ENCODE results near the gene ZBTB6. TPM values are rescaled to one million over a fixed set of nuclear protein-coding genes. Genes with fewer than 3 reads are reported as not detected.

Gene ZBTB6
- total and polyA plus RNA-seq, 2 of the 8 experiments (the other 6 are each of a cell fraction or from before 2014, with no cell fraction given): 2.0 to 10.0 TPM

- Histone ChIP-seq H3K14ac (ENCODE audit: insufficient read length) (no peak overlapping the region), H3K4me2 (ENCODE audit: insufficient read depth in 1 of 2, low read depth in 2 of 2, low read length in 2 of 2) (no peak overlapping the region), H3K27ac (ENCODE audit: low read depth, low read length) (no peak overlapping the region), H2AFZ (ENCODE audit: low read length) (no peak overlapping the region), H3K9ac (replicated peaks in 1 of 4; ENCODE audit: extremely low read depth in 1 of 4, low read depth in 3 of 4, low read length in 3 of 4) (no peak overlapping the region), H3K4me3 (ENCODE audit: extremely low read depth in 1 of 4, insufficient read depth in 2 of 4, low read depth in 3 of 4, low read length in 4 of 4) (no peak overlapping the region), H3K4me1 (replicated peaks in 1 of 4; ENCODE audit: control insufficient read depth in 3 of 4, insufficient read depth in 4 of 4, low read length in 3 of 4) (peaks cover 0 to 7% (median 4%) of the 10 kb centered on the region in 4 experiments; a peak in 5 of 7 replicates), H3K18ac (ENCODE audit: extremely low read depth, low read length) (no peak overlapping the region), H2BK15ac (ENCODE audit: low read length) (no peak overlapping the region), H3K79me1 (ENCODE audit: low read depth, low read length) (no peaks in the 10 kb centered on the region), H4K91ac (replicated peaks; ENCODE audit: insufficient read length, low read length) (no peak overlapping the region), H3K79me2 (ENCODE audit: control insufficient read depth in 1 of 2, insufficient read depth in 2 of 2, low read length in 2 of 2) (peaks cover 0 to 30% of the 10 kb centered on the region in 2 experiments; a peak in 2 of 4 replicates), H2BK20ac (ENCODE audit: low read length) (no peak overlapping the region), H3K23ac (ENCODE audit: insufficient read length) (no peak overlapping the region), H3K9me3 (ENCODE audit: insufficient read depth in 2 of 2, low read depth in 1 of 2, low read length in 1 of 2) (no peaks in the 10 kb centered on the region), H2BK5ac (ENCODE audit: low read depth, low read length) (no peak overlapping the region), H4K20me1 (replicated peaks in 1 of 2; ENCODE audit: control insufficient read depth in 1 of 2, insufficient read depth in 2 of 2, low read length in 2 of 2) (no peaks in the 10 kb centered on the region), H2AK5ac (ENCODE audit: low read depth, low read length) (no peak overlapping the region), H4K5ac (ENCODE audit: insufficient read length, low read depth, low read length) (no peak overlapping the region), H2BK12ac (ENCODE audit: low read depth, low read length) (no peak overlapping the region), H2BK120ac (replicated peaks; ENCODE audit: low read depth, low read length) (no peak overlapping the region), H3K27me3 (replicated peaks in 1 of 4; ENCODE audit: control insufficient read depth in 3 of 4, extremely low read depth in 1 of 4, insufficient read depth in 3 of 4, low read length in 3 of 4) (no peaks in the 10 kb centered on the region), H3K4ac (replicated peaks; ENCODE audit: insufficient read length, low read depth, low read length) (no peak overlapping the region), H4K8ac (ENCODE audit: extremely low read depth, insufficient read depth, low read length) (no peak overlapping the region), H3K56ac (replicated peaks; ENCODE audit: insufficient read length, low read depth, low read length) (no peak overlapping the region), H3K23me2 (ENCODE audit: low read depth, low read length) (peaks cover 2% of the 10 kb centered on the region), H3K36me3 (ENCODE audit: control insufficient read depth in 2 of 4, insufficient read depth in 4 of 4, low read length in 3 of 4) (peaks cover 2 to 13% (median 7%) of the 10 kb centered on the region in 4 experiments; a peak in 6 of 8 replicates)
- FAIRE-seq: no peak
- WGBS, 2 experiments (ENCODE audit: extremely low coverage in 1 of 2, insufficient coverage in 1 of 2, insufficient read length in 1 of 2, insufficient replicate concordance in 2 of 2, low coverage in 1 of 2, low lambda C conversion rate in 2 of 2, missing lambda C conversion rate in 1 of 2): 74% methylated on average over 2 of the region's 2 CpGs; no CpG with 5 or more reads in 1 of the 2 experiments
- TF ChIP-seq BRCA1 (IDR thresholded peaks at IDR 0.05; ENCODE audit: low read depth, low read length) (no peak), SP4 (IDR thresholded peaks at IDR 0.05; ENCODE audit: low read length) (no peak)
- ChIA-PET POLR2A (ENCODE audit: partially characterized antibody) (interaction anchor here (2.2 kb wide), 1 partner anchor 13 kb away, joined by 6 read pairs; the partner anchor contains the start of gene RC3H2), CTCF (ENCODE audit: partially characterized antibody) (no interaction called here)
- no peak for DNase-seq (ENCODE audit: low read depth in 1 of 2, low spot score in 2 of 2)
These were observed 5.2 kb upstream of the ZBTB6 start for GRCh38 chr9:122918310-122918709.

All from H1 (cell line).